ENCODE results near the gene IPO9.

GRCh38 chr1:201898992-201899391, 70.0 kb downstream of the IPO9 start:
- TF ChIP-seq SIN3A (IDR thresholded peaks at IDR 0.05; ENCODE audit: borderline replicate concordance, insufficient read depth, low read length) = no peak
- TF ChIP-seq TAF1 (IDR thresholded peaks at IDR 0.05; ENCODE audit: borderline replicate concordance, insufficient read depth, low read length) = no peak
- TF ChIP-seq, protein P1, sequence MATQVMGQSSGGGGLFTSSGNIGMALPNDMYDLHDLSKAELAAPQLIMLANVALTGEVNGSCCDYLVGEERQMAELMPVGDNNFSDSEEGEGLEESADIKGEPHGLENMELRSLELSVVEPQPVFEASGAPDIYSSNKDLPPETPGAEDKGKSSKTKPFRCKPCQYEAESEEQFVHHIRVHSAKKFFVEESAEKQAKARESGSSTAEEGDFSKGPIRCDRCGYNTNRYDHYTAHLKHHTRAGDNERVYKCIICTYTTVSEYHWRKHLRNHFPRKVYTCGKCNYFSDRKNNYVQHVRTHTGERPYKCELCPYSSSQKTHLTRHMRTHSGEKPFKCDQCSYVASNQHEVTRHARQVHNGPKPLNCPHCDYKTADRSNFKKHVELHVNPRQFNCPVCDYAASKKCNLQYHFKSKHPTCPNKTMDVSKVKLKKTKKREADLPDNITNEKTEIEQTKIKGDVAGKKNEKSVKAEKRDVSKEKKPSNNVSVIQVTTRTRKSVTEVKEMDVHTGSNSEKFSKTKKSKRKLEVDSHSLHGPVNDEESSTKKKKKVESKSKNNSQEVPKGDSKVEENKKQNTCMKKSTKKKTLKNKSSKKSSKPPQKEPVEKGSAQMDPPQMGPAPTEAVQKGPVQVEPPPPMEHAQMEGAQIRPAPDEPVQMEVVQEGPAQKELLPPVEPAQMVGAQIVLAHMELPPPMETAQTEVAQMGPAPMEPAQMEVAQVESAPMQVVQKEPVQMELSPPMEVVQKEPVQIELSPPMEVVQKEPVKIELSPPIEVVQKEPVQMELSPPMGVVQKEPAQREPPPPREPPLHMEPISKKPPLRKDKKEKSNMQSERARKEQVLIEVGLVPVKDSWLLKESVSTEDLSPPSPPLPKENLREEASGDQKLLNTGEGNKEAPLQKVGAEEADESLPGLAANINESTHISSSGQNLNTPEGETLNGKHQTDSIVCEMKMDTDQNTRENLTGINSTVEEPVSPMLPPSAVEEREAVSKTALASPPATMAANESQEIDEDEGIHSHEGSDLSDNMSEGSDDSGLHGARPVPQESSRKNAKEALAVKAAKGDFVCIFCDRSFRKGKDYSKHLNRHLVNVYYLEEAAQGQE (IDR thresholded peaks at IDR 0.05; ENCODE audit: insufficient read depth in 1 of 2, low read depth in 2 of 2, low read length in 2 of 2) = no peak
- no peak for TF ChIP-seq POLR2AphosphoS5 (IDR thresholded peaks at IDR 0.05; ENCODE audit: low read depth, low read length)
